K562 (cell line): ENCODE results near the gene RAB21.

ENCODE experiments used
- EZH2 ChIP-seq: IDR thresholded peaks from 2 replicates; pipeline ENCODE4 v1.6.1; 2012; ENCODE audit warnings: low read depth, mild to moderate bottlenecking, inconsistent platforms, low read length, borderline replicate concordance
- MXI1 ChIP-seq: IDR thresholded peaks from 2 replicates; pipeline ENCODE4 v1.6.1; 2011; ENCODE audit warnings: low read depth, mild to moderate bottlenecking, improper control_type of control experiment, low read length
- NR2F6 ChIP-seq: fragments of 450-650 bp; formaldehyde crosslinking; IDR thresholded peaks from 2 replicates; pipeline ENCODE4 v1.4.0; 2020; ENCODE audit warnings: mild to moderate bottlenecking
- SAP30 ChIP-seq: fragments of 200-600 bp; sonication (generic); IDR thresholded peaks from 2 replicates; pipeline ENCODE4 v1.6.1; 2012; ENCODE audit warnings: borderline replicate concordance, low read depth, mild to moderate bottlenecking, moderate library complexity, low read length, control low read depth, inconsistent platforms; ENCODE audit not compliant: insufficient read depth, poor library complexity, severe bottlenecking
- TEAD2 ChIP-seq: fragments of 450-650 bp; IDR thresholded peaks from 2 replicates; pipeline ENCODE4 v1.6.1; 2016; ENCODE audit warnings: missing genetic modification characterization, control low read depth, missing compliant biosample characterization
- ZNF347 ChIP-seq: fragments of 450-650 bp; formaldehyde crosslinking; IDR thresholded peaks from 2 replicates; pipeline ENCODE4 v1.4.0; 2020; ENCODE audit warnings: low read depth, mild to moderate bottlenecking, moderate library complexity
- ZNF707 ChIP-seq: fragments of 250-450 bp; sonication (Bioruptor Pico); conservative IDR thresholded peaks from 2 replicates; pipeline ENCODE4 v1.8.0; 2022; ENCODE audit warnings: inconsistent platforms, mild to moderate bottlenecking, moderate library complexity
- TF ChIP-seq, protein P1 (sequence below), 3 experiments: IDR thresholded peaks in 2 of 3; conservative IDR thresholded peaks in 1 of 3; 2 replicates each; pipeline ENCODE4 v1.5.1; 2011 to 2012; ENCODE audit warnings: low read length in 3 of 3, mild to moderate bottlenecking in 3 of 3, control low read depth in 2 of 3, improper control_type of control experiment in 1 of 3, inconsistent platforms in 1 of 3, low read depth in 1 of 3, mixed read lengths in 1 of 3, moderate library complexity in 1 of 3; ENCODE audit not compliant: insufficient read depth in 2 of 3
- TF ChIP-seq, protein P2 (sequence below): sonication (generic); formaldehyde crosslinking; IDR thresholded peaks from 2 replicates; pipeline ENCODE4 v1.8.1; 2023; ENCODE audit warnings: mild to moderate bottlenecking, missing genetic modification reagents

DNA sequence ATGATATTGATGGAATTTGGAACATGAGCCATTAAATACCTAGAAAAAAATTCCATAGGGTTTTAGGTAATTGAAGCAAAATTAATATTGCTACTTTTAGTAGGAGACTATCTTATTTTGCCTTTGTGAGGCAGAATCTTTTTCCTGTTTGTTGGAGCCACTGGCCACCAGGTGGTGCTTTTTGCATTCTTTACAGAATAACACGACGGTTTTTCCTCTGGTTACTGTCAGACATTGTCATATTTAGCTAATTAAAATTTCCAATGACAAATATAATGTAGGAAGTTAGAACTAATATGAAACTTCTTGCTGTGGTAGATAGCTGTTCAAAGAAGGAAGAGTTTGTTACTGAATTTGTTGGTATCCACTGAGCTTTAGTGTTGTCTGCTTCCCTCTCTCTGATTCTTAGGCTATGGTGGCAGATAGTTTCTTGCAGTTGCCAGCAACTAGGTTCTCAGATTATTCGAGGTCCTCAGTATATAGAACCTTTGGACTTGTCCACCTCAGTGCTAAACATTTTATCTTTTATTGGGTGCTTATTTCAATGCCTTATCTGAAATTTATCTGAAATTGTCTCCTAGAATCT lies 25.7 kb downstream of the RAB21 start:
- TF ChIP-seq NR2F6 (CRISPR knock-in tag) = no peak
- no peak for TF ChIP-seq EZH2
- TF ChIP-seq, protein P1, sequence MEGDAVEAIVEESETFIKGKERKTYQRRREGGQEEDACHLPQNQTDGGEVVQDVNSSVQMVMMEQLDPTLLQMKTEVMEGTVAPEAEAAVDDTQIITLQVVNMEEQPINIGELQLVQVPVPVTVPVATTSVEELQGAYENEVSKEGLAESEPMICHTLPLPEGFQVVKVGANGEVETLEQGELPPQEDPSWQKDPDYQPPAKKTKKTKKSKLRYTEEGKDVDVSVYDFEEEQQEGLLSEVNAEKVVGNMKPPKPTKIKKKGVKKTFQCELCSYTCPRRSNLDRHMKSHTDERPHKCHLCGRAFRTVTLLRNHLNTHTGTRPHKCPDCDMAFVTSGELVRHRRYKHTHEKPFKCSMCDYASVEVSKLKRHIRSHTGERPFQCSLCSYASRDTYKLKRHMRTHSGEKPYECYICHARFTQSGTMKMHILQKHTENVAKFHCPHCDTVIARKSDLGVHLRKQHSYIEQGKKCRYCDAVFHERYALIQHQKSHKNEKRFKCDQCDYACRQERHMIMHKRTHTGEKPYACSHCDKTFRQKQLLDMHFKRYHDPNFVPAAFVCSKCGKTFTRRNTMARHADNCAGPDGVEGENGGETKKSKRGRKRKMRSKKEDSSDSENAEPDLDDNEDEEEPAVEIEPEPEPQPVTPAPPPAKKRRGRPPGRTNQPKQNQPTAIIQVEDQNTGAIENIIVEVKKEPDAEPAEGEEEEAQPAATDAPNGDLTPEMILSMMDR (IDR thresholded peaks at IDR 0.05 in 2 of 3, conservative IDR thresholded peaks at IDR 0.05 in 1 of 3; ENCODE audit: insufficient read depth in 2 of 3, low read depth in 1 of 3, low read length in 3 of 3) = peak; percentile 55 to 73 (median 70); a peak in 5 of 6 replicates
- TF ChIP-seq TEAD2 (tag) = no peak
- TF ChIP-seq ZNF707 (CRISPR knock-in tag) = no peak
- TF ChIP-seq MXI1 = no peak
- TF ChIP-seq, protein P2, sequence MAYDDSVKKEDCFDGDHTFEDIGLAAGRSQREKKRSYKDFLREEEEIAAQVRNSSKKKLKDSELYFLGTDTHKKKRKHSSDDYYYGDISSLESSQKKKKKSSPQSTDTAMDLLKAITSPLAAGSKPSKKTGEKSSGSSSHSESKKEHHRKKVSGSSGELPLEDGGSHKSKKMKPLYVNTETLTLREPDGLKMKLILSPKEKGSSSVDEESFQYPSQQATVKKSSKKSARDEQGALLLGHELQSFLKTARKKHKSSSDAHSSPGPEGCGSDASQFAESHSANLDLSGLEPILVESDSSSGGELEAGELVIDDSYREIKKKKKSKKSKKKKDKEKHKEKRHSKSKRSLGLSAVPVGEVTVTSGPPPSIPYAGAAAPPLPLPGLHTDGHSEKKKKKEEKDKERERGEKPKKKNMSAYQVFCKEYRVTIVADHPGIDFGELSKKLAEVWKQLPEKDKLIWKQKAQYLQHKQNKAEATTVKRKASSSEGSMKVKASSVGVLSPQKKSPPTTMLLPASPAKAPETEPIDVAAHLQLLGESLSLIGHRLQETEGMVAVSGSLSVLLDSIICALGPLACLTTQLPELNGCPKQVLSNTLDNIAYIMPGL (CRISPR knock-in tag) = no peak
- TF ChIP-seq SAP30 = no peak
- no peak for TF ChIP-seq ZNF347
